Activated T-cell treated with anti-CD3 and anti-CD28 coated beads, Interleukin-2, amount 50 U/mL, for 72 hours (primary cell): ENCODE results near the gene LAPTM5. TPM values are rescaled to one million over a fixed set of nuclear protein-coding genes. Genes with fewer than 3 reads are reported as not detected.

Experiments
- ATAC-seq, 2 donors: fragments of 150-1000 bp; cut with Tn5 transposase; replicated peaks in 1 of 2; 2 replicates each; pipeline ENCODE4 v1.10.0; 2021; ENCODE audit warnings: moderate library complexity in 2 of 2, mild to moderate bottlenecking in 1 of 2
- DNase-seq, 2 donors: peaks; one replicate each; pipeline ENCODE4 v3.0.0; 2021 to 2022; ENCODE audit warnings: mixed read lengths in 1 of 2
- H3K27ac Mint-ChIP-seq: one replicate; pipeline ENCODE4 v1.8.0; 2022; ENCODE audit warnings: mild to moderate bottlenecking, moderate library complexity, mixed read lengths
- H3K27me3 Mint-ChIP-seq: one replicate; pipeline ENCODE4 v1.8.0; 2022; ENCODE audit warnings: low read depth, mixed read lengths
- H3K36me3 Mint-ChIP-seq, 2 donors: one replicate each; pipeline ENCODE4 v1.8.0; 2022; ENCODE audit warnings: mixed read lengths in 2 of 2, mild to moderate bottlenecking in 1 of 2; ENCODE audit not compliant: insufficient read depth in 2 of 2
- H3K4me1 Mint-ChIP-seq: one replicate; pipeline ENCODE4 v1.8.0; 2022; ENCODE audit warnings: low read depth, mixed read lengths
- H3K4me3 Mint-ChIP-seq, 2 donors: one replicate each; pipeline ENCODE4 v1.8.0; 2022; ENCODE audit warnings: mild to moderate bottlenecking in 2 of 2, mixed read lengths in 2 of 2, moderate library complexity in 2 of 2
- H3K9me3 Mint-ChIP-seq, 2 donors: one replicate each; pipeline ENCODE4 v1.8.0; 2022; ENCODE audit warnings: mixed read lengths in 2 of 2
- total RNA-seq, 2 donors: library from RNA; stranded (reverse); gene quantifications; one replicate each; pipeline ENCODE4 v1.2.3, GENCODE V29; 2022

LAPTM5 gene
- total RNA-seq, 2 donors from 2014 or later, result 220 to 281 TPM

GRCh38 chr1:30720271-30721223 lies 37.0 kb downstream of the LAPTM5 start:
- peak overlapping the region in 1 of 2 donors; percentile 19 for H3K4me3 Mint-ChIP-seq
- H3K27me3 Mint-ChIP-seq, result no peaks in the 10 kb centered on the region
- no peak for ATAC-seq
- no peaks in the 10 kb centered on the region for H3K9me3 Mint-ChIP-seq
- H3K4me1 Mint-ChIP-seq, result peaks cover 33% of the 10 kb centered on the region
- DNase-seq, result no peak
- H3K36me3 Mint-ChIP-seq, result peaks cover 0 to 4% of the 10 kb centered on the region in 2 donors
- no peak overlapping the region for H3K27ac Mint-ChIP-seq

- H3K36me3 Mint-ChIP-seq, result peaks cover 0 to 4% of the 10 kb centered on the region in 2 donors
- DNase-seq (no peak), ATAC-seq (no peak)
- no peaks in the 10 kb centered on the region for H3K27me3 Mint-ChIP-seq
- H3K4me1 Mint-ChIP-seq, result peaks cover 32% of the 10 kb centered on the region
- peak overlapping the region; percentile 95 to 99 for H3K4me3 Mint-ChIP-seq
- H3K27ac Mint-ChIP-seq, result peak overlapping the region; percentile 72
- H3K9me3 Mint-ChIP-seq, result no peaks in the 10 kb centered on the region
Measured at GRCh38 chr1:30719406-30720270, 37.9 kb downstream of the LAPTM5 start.

GRCh38 chr1:30718636-30719405 lies 38.8 kb downstream of the LAPTM5 start:
- Mint-ChIP-seq H3K27ac (peak overlapping the region; percentile 96), H3K9me3 (no peaks in the 10 kb centered on the region), H3K27me3 (no peaks in the 10 kb centered on the region), H3K4me3 (peak overlapping the region; percentile 95 to 99), H3K4me1 (peaks cover 24% of the 10 kb centered on the region), H3K36me3 (peaks cover 0 to 4% of the 10 kb centered on the region in 2 donors)
- DNase-seq (peak; percentile 85 to 99), ATAC-seq (peak; percentile 72 to 74)

- H3K27me3 Mint-ChIP-seq, result no peaks in the 10 kb centered on the region
- peaks cover 0 to 4% of the 10 kb centered on the region in 2 donors for H3K36me3 Mint-ChIP-seq
- no peaks in the 10 kb centered on the region for H3K9me3 Mint-ChIP-seq
- ATAC-seq (peak; percentile 91), DNase-seq (peak; percentile 99 to 100)
- peaks cover 22% of the 10 kb centered on the region for H3K4me1 Mint-ChIP-seq
- H3K4me3 Mint-ChIP-seq, result peak overlapping the region; percentile 98 to 99
- H3K27ac Mint-ChIP-seq, result peak overlapping the region; percentile 57
Measured at GRCh38 chr1:30718091-30718635, 39.4 kb downstream of the LAPTM5 start.

- Mint-ChIP-seq H3K27ac (no peak overlapping the region), H3K4me1 (peaks cover 22% of the 10 kb centered on the region), H3K27me3 (no peaks in the 10 kb centered on the region), H3K4me3 (peak overlapping the region; percentile 98 to 99), H3K9me3 (no peaks in the 10 kb centered on the region), H3K36me3 (peaks cover 0 to 2% of the 10 kb centered on the region in 2 donors)
- DNase-seq (no peak), ATAC-seq (no peak)
Measured at GRCh38 chr1:30716646-30717045, 40.9 kb downstream of the LAPTM5 start.

GRCh38 chr1:30715886-30716285 lies 41.7 kb downstream of the LAPTM5 start:
- Mint-ChIP-seq H3K27ac (no peak overlapping the region), H3K36me3 (peaks cover 0 to 2% of the 10 kb centered on the region in 2 donors), H3K4me1 (peaks cover 22% of the 10 kb centered on the region), H3K4me3 (no peak overlapping the region), H3K9me3 (no peaks in the 10 kb centered on the region), H3K27me3 (no peaks in the 10 kb centered on the region)
- ATAC-seq, result no peak
- no peak for DNase-seq

GRCh38 chr1:30715216-30715615 lies 42.4 kb downstream of the LAPTM5 start:
- ATAC-seq (no peak), DNase-seq (no peak)
- Mint-ChIP-seq H3K27me3 (no peaks in the 10 kb centered on the region), H3K36me3 (peaks cover 0 to 2% of the 10 kb centered on the region in 2 donors), H3K4me3 (no peak overlapping the region), H3K9me3 (no peaks in the 10 kb centered on the region), H3K27ac (no peak overlapping the region), H3K4me1 (peaks cover 19% of the 10 kb centered on the region)

GRCh38 chr1:30714536-30715090 lies 43.0 kb downstream of the LAPTM5 start:
- no peaks in the 10 kb centered on the region for H3K27me3 Mint-ChIP-seq
- H3K36me3 Mint-ChIP-seq, result peaks cover 0 to 2% of the 10 kb centered on the region in 2 donors
- ATAC-seq (no peak), DNase-seq (no peak)
- H3K4me1 Mint-ChIP-seq, result peaks cover 13% of the 10 kb centered on the region
- no peak overlapping the region for H3K4me3 Mint-ChIP-seq
- H3K27ac Mint-ChIP-seq, result no peak overlapping the region
- H3K9me3 Mint-ChIP-seq, result no peaks in the 10 kb centered on the region

GRCh38 chr1:30714025-30714424 lies 43.5 kb downstream of the LAPTM5 start:
- peaks cover 0 to 2% of the 10 kb centered on the region in 2 donors for H3K36me3 Mint-ChIP-seq
- peaks cover 11% of the 10 kb centered on the region for H3K4me1 Mint-ChIP-seq
- no peak overlapping the region for H3K27ac Mint-ChIP-seq
- H3K27me3 Mint-ChIP-seq, result no peaks in the 10 kb centered on the region
- no peak for DNase-seq
- ATAC-seq, result no peak
- no peak overlapping the region for H3K4me3 Mint-ChIP-seq
- no peaks in the 10 kb centered on the region for H3K9me3 Mint-ChIP-seq

GRCh38 chr1:30713311-30713710 lies 44.3 kb downstream of the LAPTM5 start:
- Mint-ChIP-seq H3K36me3 (peaks cover 0 to 2% of the 10 kb centered on the region in 2 donors), H3K4me3 (no peak overlapping the region), H3K27ac (no peak overlapping the region), H3K4me1 (peaks cover 11% of the 10 kb centered on the region), H3K27me3 (no peaks in the 10 kb centered on the region), H3K9me3 (no peaks in the 10 kb centered on the region)
- DNase-seq (no peak), ATAC-seq (no peak)

GRCh38 chr1:30712583-30712982 lies 45.0 kb downstream of the LAPTM5 start:
- no peaks in the 10 kb centered on the region for H3K9me3 Mint-ChIP-seq
- H3K4me1 Mint-ChIP-seq, result peaks cover 6% of the 10 kb centered on the region
- no peak for DNase-seq
- no peaks in the 10 kb centered on the region for H3K36me3 Mint-ChIP-seq
- H3K27ac Mint-ChIP-seq, result no peak overlapping the region
- H3K27me3 Mint-ChIP-seq, result no peaks in the 10 kb centered on the region
- no peak for ATAC-seq
- H3K4me3 Mint-ChIP-seq, result no peak overlapping the region

- Mint-ChIP-seq H3K36me3 (no peaks in the 10 kb centered on the region), H3K4me3 (no peak overlapping the region), H3K27ac (no peak overlapping the region), H3K27me3 (no peaks in the 10 kb centered on the region), H3K9me3 (no peaks in the 10 kb centered on the region), H3K4me1 (no peaks in the 10 kb centered on the region)
- DNase-seq (no peak), ATAC-seq (no peak)
Measured at GRCh38 chr1:30710407-30710806, 47.2 kb downstream of the LAPTM5 start.
